Measurements from ENCODE around the gene MAPRE2.

Gene MAPRE2

DNA sequence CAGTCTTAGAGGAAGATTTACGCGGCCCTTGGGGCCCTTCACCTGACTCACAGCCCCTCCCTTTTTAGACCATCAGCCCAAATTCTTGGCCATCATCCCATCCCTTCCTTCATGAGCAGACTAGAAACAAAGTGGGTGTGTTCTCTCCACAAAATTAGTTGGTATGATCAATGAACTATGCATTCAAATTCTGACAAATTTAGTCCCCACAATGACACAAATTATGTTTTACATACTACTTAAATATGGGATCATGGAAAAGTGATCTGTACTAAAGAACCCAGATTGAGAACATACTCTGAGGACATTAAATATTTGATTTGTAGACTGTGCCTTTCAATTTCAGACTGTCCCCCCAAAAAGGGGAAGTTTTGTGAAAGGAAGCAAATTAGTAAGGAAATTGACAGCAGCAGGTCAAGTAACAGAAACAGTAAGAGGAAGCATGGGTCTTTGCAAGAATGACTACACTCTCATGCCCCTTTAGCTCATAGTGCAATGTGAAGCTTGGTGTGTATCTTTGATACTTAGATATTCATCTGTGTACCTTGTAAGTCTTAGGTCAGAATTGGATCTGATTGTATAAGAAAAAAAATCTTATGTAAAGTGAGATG, 2.2 kb upstream of the MAPRE2 start:
- DNase-seq: no peak

DNA sequence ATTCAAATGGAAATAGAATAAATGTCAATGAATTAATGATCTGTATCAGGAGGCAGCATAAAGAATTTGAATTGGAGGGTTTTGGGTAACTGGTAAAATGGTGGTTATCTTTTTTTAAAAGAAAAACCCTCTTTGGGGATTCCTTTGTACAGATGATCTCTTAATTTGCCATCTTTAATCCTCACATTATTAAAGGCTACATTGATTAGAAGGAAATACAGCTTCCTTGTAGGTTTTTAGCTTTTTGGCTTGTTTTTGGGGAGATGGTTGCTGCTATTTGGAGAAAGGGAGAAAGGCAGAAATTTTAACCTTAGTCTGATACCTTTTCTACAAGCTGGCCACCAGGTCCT, 600 bp upstream of the MAPRE2 start:
- no peak for DNase-seq

DNA sequence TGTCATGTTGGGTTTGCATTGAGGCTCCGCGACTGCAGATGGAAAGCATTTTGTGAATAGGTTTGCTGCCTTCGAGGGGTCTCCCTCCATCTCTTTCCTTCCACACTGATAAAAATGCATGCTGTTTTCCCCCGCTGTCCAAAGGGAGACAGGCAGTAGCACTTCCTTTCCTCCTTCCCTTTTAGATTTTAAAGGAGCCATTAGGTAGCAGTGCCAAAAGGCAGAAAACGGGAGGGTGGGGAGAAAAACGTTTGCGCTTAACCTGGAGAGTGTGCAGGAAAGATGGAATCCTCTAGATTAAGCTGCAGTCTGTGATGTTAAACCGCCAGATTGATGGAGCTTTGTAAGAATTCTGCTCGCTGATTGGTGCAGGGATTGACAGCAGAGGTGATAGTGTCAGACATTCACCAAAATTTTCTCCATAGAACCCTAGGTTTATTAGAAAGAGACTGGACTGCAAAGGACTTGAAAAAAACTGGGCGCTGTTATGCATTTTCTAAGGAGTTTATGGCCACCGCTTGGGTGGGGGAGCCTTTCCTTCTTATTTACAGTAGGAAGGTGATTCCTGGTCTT, 688 bp downstream of the MAPRE2 start:
- no peak for DNase-seq

DNA sequence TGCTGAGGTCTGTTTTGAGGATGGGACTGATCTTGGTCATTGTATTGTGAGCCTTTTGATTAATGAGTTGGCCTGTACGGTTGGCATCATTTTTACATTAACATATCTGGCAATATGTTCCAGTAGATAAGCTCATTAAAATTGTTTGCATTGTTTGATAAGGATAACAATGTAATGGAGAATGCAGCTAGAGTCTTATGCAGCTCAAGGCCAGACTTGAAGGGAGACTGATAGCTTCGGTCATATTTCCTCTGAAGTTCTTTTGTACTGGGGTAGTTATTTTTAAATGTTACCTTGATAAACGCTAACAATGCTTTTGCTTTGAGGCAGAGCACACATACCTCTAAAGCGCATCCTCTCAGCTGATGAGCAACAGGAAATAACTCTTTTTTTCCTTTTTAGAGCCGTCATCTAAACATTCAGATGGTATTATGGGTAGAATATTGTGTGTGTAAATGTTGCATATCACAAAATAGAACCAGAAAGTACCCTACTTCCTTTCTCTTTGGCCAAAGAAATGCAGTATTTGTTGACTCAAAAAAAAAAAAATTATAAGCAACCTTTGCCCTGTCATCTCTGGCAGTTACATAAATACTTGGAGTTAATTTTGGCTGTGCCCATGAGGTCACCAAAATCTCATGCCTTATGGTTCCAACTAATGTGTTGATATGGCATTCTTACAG, 1.3 kb downstream of the MAPRE2 start:
- DNase-seq: no peak

DNA sequence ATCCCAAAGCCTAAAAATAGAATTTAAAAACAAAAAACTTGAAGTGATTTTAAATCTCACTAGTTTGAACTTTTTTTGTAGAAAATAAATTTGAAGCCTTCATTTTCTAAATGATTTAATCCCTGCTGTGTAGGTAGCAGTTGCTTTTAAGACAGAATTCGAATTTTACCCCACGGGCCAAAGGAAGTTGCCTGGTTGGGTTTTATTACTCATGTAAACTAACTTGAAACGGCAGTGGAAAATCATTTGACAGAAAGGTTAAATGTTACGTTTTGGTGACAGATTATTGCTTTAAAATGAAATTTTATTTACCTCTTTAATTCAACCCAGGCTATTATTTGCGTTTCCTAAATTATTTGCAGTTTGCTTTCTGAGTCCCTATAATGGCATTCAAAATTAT, 2.0 kb downstream of the MAPRE2 start:
- no peak for DNase-seq

DNA sequence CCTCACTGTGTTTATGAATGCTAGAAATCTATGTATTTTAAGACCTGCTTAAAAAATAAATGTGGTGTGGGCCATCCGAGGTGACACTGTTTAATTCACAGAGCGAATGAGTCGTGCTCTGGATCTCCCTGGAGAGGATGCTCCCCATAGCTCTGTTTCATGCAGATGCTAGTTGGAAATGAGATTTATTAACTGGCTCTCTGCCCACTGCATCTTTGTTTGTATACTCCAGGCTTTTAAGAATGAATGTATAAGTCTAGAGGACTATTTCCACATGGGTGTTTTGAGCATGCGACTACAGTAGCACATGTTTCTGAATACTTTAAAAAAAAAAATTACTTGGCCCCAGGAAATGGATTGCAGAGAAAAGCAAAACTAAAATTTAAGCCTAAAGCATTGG, 3.9 kb downstream of the MAPRE2 start:
- no peak for DNase-seq

DNA sequence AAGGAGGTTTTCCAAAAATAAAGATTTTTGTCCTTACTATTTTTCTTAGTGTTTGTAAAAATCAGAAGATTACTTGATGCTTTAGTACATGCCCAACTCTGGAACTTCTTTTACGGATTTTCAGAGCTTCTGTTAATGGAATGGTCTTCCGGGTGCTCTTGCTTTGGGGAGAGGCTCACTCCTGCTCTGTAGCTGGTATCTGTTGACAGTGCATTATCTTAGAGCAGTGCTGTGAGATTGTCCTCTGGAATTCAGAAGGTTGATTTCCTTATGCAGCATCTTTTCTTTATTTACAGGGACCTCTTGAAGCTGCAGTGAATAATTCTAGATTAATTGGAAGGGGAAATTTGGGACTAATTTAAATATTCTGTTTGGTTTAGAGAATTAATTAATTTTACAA, 4.6 kb downstream of the MAPRE2 start:
- DNase-seq: no peak

DNA sequence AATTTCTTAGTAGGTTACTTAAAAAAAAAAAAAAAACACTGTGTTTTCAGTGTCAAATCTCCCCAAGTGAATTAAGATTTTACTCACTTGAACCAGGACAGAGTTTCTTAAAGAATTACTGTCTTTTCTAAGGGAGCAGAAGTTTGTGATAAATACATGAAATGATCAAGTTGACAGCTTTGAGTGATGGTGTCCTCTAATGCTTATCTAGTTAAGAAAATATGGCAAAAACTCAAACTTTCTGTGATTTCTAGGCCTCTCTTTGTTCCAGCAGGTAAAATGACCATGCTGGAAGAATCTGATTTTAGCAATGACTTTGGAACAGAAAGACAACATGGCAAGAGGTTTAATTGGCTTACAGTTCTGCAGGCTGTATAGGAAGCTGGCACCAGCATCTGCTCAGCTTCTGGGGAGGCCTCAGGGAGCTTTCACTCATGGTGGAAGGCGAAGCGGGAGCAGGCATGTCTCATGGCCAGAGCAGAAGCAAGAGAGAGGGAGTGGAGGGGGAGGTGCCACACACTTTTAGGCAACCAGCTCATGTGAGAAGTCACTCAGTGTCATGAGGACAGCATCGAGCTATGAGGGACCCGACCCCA, 6.6 kb downstream of the MAPRE2 start:
- DNase-seq: no peak

DNA sequence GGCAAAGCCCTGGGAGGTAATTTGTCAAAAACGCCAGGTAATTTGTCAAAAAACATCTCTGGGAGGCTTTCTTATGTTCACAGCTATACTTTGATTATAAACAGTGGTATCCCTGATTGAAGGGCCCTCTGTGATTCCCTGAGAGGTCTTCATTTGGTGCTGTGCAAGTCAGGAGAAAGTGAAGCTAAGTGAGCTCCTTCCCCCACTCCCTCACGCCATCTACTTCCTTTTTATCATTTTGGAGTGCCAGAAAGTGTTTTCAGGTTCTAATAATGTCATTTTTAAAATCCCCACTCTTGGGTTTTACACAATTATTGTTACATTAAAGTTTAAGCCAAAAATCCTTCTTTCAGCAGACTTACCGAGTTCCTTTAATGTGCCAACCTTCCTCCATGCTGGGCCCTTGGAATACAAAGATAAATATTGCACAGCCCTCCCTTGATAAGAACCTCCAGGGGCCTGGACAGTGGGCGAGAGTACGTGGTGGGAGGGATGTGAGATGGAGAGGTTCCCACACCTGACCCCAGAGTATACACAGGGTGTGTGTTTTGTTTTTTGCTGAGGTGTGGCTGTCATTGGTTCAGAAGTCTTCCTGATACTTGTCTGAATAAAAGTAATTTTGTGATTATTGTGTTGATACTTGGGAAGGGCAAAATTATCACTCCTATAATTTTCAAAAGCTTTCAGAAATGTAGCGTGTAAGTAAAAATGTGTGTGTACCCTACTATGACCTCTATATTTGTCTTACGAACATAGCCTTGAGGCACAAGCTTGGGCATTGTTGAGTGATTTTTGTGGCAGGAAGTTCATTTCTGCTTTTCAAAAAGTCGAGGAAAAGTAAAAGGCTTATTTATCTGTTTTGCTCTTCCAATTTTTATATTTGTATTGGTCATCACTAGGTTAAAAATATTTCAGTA, 8.2 kb downstream of the MAPRE2 start:
- no peak for DNase-seq

DNA sequence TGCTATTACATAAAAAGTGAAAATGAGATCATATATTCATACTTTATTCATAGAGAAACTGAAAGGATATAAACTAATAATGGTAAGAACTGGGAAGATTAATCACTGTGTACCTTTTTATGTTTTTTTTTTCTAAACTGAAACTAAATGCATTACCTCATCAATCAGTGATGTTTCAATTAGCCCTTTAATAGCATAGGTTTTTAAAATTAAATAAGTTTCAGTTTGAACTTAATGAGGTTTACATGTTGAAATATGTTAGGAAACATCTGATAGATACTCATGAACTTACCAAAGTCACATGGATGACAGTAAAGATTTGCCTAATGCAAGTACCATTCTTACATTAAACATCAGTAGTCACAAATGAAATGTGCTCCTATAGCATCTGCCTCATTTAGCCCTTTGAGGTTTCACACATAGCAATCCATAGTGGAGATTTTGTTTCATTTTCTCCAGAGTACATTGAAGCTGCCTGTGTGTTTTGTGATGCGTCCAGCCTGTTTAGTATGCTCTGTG, 8.9 kb downstream of the MAPRE2 start:
- no peak for DNase-seq

DNA sequence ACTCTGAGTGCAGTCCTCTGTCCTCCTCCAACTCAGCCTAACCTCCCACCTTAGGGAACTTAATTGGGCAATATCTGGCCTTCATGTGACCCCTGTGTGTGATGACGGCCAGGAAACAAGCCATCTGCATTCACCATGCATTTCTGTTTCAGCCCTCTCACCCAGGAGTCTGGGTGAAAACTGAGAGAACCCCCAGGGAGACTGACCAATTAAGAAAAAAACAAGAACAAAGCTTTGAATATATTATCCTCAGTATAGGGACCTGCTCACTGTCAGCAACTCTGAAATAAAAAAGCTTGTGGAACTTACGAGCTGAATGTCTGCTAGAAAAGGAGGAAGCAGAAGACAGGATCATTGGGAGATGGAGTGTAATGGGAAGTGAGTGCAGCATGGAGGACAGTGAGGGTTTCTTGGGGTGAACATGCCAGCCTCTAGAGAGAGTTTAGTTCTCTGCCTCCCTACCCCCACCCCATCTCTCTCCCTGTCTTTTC, 9.5 kb downstream of the MAPRE2 start:
- DNase-seq: no peak

DNA sequence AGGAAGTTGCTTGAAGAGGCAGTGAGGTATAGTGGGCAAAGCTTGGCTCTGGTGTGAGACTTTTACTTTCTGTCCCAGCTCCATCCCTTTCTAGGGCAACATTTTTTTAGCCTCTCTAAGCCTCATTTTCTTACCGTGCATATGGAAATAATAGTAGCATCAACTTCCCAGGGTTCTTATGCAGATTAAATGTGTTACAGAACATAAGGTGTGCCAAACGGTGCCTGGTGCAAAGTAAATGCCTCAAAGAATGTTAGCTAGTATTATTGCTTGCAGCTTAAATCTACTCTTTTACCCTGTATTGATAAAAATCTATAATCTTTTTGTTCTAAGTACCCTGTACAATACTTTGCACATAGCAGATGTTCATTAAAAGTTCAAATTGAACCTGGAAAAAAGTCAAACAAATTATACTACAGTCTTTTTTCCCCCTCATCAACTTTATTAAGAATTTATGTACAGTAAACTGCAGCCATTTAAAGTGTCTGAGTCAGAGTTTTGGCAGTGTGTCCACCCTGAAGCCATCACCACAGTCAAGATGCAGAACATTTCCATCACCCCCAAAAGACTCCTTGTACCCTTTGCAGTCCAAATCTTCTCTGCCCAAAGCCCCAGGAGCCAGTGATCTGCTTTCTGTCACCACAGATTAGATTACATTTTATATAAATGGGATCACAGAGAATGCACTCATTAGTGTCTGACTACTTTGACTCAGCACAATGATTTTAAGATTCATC, 10.6 kb downstream of the MAPRE2 start:
- DNase-seq: no peak

DNA sequence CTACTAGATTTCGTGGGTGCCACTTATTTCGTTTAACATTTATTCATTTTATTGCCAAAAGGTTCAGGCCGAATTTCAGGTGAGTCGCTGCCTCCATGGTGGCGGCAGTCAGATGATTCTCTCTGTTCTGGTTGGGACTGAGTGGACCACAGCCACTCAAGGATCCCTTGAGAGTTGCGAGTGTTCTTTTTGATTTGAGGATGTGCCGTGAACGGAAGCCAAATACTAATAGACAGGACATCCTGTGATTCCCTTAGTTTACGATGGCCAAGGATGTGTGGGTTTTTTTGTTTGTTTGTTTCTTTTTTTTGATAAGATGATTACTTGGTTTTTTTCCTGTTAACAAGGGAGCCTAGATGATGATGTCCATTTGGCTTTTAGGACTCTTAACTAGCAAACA, 13.2 kb downstream of the MAPRE2 start:
- no peak for DNase-seq

DNA sequence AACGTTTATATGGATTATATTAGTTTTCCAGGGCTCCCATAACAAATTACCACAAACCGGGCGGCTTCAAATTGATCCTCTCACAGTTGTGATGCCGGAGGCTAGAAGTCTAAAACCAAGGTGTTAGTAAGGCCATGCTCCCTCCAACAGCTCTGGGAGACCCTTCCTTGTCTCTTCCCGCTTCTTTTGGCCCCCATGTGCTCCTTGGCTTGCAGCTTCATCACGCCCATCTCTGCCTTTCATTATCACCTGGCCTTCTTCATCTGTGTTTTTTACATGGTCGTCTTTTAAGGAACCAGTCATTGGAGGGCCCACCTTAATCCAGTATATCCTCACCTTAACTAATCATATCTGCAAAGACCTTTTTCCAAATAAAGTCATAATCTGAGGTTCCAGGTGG, 13.9 kb downstream of the MAPRE2 start:
- DNase-seq: no peak

DNA sequence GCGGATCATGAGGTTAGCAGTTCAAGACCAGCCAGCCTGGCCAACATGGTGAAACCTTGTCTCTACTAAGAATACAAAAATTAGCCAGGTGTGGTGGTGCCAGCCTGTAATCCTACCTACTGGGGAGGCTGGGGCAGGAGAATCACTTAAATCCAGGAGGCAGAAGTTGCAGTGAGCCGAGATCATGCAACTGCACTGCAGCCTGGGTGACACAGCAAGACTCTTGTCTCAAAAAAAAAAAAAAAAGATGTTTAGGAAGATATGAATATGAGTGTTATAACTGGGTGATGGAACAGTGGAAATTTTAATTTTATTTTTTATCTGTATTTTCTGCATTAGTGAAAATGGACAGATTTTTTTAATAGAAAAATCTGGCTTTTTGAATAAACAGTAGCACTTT, 14.5 kb downstream of the MAPRE2 start:
- no peak for DNase-seq

DNA sequence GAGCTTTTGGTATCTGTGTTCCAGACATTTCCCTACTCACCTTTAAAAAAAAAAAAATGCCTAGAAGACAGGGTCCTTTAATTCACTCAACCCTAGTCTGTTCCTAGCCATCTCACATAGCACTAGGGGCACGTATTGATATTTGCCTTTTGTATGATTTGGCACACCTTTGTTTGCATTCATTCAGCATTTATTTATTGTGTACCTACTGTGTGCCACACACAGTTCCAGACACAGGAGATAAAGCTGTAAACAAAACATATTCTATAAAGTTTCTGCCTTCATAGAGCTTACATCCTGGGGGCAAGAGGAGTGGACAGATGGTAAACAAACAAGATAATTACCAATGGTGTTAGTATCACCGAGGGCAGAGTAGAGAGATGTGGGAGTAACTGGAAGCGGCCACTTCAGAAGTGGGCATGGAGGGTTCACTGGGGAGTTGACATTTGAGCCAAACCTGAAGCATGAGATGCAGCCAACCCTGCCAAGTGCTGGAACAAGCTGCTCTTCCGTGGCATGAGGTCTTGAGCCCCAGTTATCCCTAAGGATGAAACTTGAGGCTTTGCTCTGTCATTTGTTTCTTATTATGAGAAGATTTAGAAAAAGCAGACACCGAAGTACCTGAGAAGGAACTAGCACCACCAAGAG, 18.2 kb downstream of the MAPRE2 start:
- DNase-seq: no peak

DNA sequence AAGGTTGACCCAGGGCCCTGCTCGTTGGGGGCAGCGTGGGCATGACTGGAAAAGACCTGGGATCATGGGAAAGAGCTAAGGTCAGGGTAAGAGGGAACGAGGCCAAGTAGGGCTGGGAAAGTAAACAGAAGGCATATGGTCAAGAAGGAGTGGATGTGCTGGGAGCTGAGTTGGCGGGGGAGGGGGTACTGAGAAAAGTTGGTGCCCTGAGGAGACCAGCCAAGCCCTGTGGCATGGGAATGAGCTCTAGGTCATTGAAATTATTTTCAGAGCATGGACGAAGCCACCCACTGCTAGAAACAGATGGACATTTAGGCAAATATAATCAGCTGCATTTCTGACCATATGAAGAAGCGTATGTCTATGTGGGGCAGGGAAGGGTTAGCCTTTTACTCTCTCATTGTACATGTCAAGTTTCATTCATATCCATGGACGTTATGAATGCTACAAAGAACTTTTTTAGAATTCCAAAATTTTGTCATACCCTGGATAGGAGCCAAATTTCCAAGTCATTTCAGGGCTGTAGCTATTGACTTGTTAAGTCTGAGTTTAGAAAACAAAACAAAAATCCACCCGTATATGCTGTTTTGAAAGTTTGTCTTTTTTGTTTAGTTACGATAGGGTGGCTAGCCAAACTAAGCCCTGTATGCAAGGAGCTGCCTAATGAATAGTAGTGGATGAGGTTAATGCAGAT, 19.1 kb downstream of the MAPRE2 start:
- no peak for DNase-seq

DNA sequence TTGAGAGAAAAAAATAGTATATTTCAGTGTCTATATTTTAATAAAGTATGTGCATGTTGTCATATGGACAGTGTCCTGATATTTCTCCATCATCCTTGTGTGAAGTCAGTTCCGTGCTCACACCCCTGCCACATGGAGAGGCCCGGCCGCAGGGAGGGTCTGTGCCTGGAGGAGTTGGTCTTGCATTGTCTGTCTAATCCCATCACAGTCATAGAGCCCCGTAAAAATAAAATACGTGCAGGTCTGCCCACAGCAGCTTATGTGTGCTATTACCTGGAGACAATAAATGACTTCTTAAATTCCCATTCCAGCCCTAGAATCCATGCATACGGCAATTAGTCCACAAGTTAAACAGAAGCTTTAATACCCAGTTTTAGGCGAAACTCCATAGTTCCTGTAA, 20.1 kb downstream of the MAPRE2 start:
- no peak for DNase-seq

DNA sequence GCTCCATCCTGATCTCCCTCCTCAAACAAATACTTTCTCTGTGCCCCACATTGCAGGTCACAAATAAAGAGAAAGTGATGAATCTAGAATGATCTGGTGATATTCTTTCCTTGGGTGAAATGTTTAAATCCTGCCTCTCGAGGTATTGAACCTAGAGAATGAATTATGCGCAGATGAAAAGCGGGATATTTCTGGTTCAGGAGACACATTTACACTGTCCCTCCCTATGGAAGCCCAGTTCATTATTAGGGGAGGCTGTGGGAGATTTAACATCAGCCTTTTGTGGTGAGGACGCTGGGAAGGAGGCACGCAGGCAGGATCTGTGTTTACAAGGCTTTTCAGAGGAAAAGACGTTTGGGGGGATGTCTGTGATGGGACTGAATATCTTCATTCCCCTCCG, 20.6 kb downstream of the MAPRE2 start:
- DNase-seq: no peak

DNA sequence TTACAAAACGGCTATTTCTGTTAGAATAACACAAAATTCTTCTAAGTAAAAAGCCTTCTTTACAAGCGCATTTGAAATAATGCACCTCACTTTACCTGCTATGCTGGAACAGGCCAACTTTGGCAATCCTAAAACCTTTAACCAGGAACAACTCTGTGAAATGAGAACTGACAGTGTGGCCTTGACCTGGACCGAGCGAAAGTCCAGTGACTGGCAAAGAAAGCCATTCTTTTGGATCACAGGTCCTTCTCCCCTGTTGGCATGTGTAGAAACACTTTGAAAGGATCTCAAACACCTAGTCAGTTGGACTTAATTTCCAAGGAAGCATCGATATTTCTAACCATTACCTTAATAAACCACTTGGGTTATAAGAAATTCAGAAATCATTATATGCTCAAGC, 21.2 kb downstream of the MAPRE2 start:
- no peak for DNase-seq
